Activated CD8-positive, alpha-beta T cell treated with anti-CD3 and anti-CD28 coated beads, Interleukin-2, amount 10 ng/mL, durations not matched to agents 7 days and 5 days (primary cell): Measurements from ENCODE around the gene TMC6. TPM values are rescaled to one million over a fixed set of nuclear protein-coding genes. Genes with fewer than 3 reads are reported as not detected.

Source experiments
- ATAC-seq: fragments of 150-1000 bp; cut with Tn5 transposase; one replicate; pipeline ENCODE4 v1.10.0; 2021; ENCODE audit warnings: moderate library complexity
- CTCF ChIA-PET: fragments of 350-600 bp; sonication (Branson Sonifier 250); formaldehyde crosslinking; loops from one replicate; lab custom pipeline; 2021; ENCODE audit warnings: antibody characterized with exemption; lab: Charles Lee
- POLR2A ChIA-PET: fragments of 350-600 bp; sonication (Branson Sonifier 250); formaldehyde crosslinking; loops from one replicate; lab custom pipeline; 2021; ENCODE audit warnings: antibody characterized with exemption; lab: Charles Lee
- DNase-seq: peaks from one replicate; pipeline ENCODE4 v3.0.0-alpha.2; 2020
- H3K27ac Mint-ChIP-seq: one replicate; pipeline ENCODE4 v1.8.0; 2021; ENCODE audit warnings: mild to moderate bottlenecking, mixed read lengths
- H3K27me3 Mint-ChIP-seq: one replicate; pipeline ENCODE4 v1.8.0; 2021; ENCODE audit warnings: low read depth, mixed read lengths
- H3K36me3 Mint-ChIP-seq: one replicate; pipeline ENCODE4 v1.8.0; 2021; ENCODE audit warnings: low read depth, mixed read lengths
- H3K4me1 Mint-ChIP-seq: one replicate; pipeline ENCODE4 v1.8.0; 2021; ENCODE audit warnings: low read depth, mixed read lengths
- H3K4me3 Mint-ChIP-seq: one replicate; pipeline ENCODE4 v1.8.0; 2021; ENCODE audit warnings: mild to moderate bottlenecking, mixed read lengths
- H3K9me3 Mint-ChIP-seq: one replicate; pipeline ENCODE4 v1.8.0; 2022; ENCODE audit warnings: mixed read lengths; ENCODE audit not compliant: insufficient read depth
- total RNA-seq, 2 experiments: library from RNA; stranded (reverse); gene quantifications; one replicate each; pipeline ENCODE4 v1.2.3, GENCODE V29; 2021

TMC6 gene
- total RNA-seq, 2 experiments from 2014 or later, result 407 to 476 TPM

GRCh38 chr17:78170692-78171590 is 42.4 kb upstream of the TMC6 start:
- ATAC-seq (no peak), DNase-seq (no peak)
- no peaks in the 10 kb centered on the region for H3K27me3 Mint-ChIP-seq
- no peaks in the 10 kb centered on the region for H3K9me3 Mint-ChIP-seq
- peaks cover 60% of the 10 kb centered on the region for H3K4me1 Mint-ChIP-seq
- H3K4me3 Mint-ChIP-seq, result no peak overlapping the region
- ChIA-PET CTCF (interaction anchor here (1.3 kb wide), 1 partner anchor 33 kb away, joined by 4 read pairs; no protein-coding TSS in a partner anchor), POLR2A (interaction anchor here (1.2 kb wide), 1 partner anchor 16 kb away, joined by 3 read pairs; the partner anchor contains the start of gene TK1)
- H3K36me3 Mint-ChIP-seq, result peaks cover 26% of the 10 kb centered on the region
- H3K27ac Mint-ChIP-seq, result no peak overlapping the region

- Mint-ChIP-seq H3K27ac (peak overlapping the region; percentile 46), H3K36me3 (peaks cover 18% of the 10 kb centered on the region), H3K4me1 (peaks cover 49% of the 10 kb centered on the region), H3K27me3 (no peaks in the 10 kb centered on the region), H3K9me3 (no peaks in the 10 kb centered on the region), H3K4me3 (peak overlapping the region; percentile 69)
- POLR2A ChIA-PET, result interaction anchor here (0.6 kb wide), 1 partner anchor 45 kb away, joined by 4 read pairs; no protein-coding TSS in a partner anchor
- CTCF ChIA-PET, result interaction anchor here (1.2 kb wide), 1 partner anchor 150 kb away, joined by 3 read pairs; no protein-coding TSS in a partner anchor
- peak; percentile 41 for DNase-seq
- ATAC-seq, result peak; percentile 43
Observed at GRCh38 chr17:78168903-78169793, 40.6 kb upstream of the TMC6 start.

GRCh38 chr17:78168242-78168902 is 39.8 kb upstream of the TMC6 start, which contains the start of gene SYNGR2:
TSS of gene SYNGR2 (plus strand) at chr17:78168581. CDS start at chr17:78168617, 36 bp downstream.
- POLR2A ChIA-PET, result interaction anchor here (0.6 kb wide), 1 partner anchor 44 kb away, joined by 4 read pairs; no protein-coding TSS in a partner anchor
- peak; percentile 92 for ATAC-seq
- DNase-seq, result peak; percentile 89
- CTCF ChIA-PET, result no interaction called here
- no peaks in the 10 kb centered on the region for H3K27me3 Mint-ChIP-seq
- H3K9me3 Mint-ChIP-seq, result no peaks in the 10 kb centered on the region
- H3K4me3 Mint-ChIP-seq, result peak within 1 kb of the TSS; percentile 69
- peaks cover 11% of the 10 kb centered on the region for H3K36me3 Mint-ChIP-seq
- peaks cover 41% of the 10 kb centered on the region for H3K4me1 Mint-ChIP-seq
- peak within 1 kb of the TSS; percentile 69 for H3K27ac Mint-ChIP-seq

- POLR2A ChIA-PET, result no interaction called here
- peaks cover 22% of the 10 kb centered on the region for H3K4me1 Mint-ChIP-seq
Observed at GRCh38 chr17:78166416-78166815, 37.9 kb upstream of the TMC6 start.

GRCh38 chr17:78164748-78165607 is 36.4 kb upstream of the TMC6 start:
- Mint-ChIP-seq H3K9me3 (no peaks in the 10 kb centered on the region), H3K36me3 (no peaks in the 10 kb centered on the region), H3K27me3 (no peaks in the 10 kb centered on the region), H3K27ac (no peak overlapping the region), H3K4me1 (peaks cover 9% of the 10 kb centered on the region), H3K4me3 (no peak overlapping the region)
- ATAC-seq, result no peak
- DNase-seq, result no peak
- POLR2A ChIA-PET, result interaction anchor here (0.9 to 1.0 kb wide), 2 partner anchors 19 to 37 kb away, joined by 3 to 4 read pairs; no protein-coding TSS in a partner anchor
- CTCF ChIA-PET, result interaction anchor here (1.4 kb wide), 1 partner anchor 31 kb away, joined by 3 read pairs; no protein-coding TSS in a partner anchor

More at GRCh38 chr17:78166416-78166815, 37.9 kb upstream of the TMC6 start:
- Mint-ChIP-seq H3K27ac (no peak overlapping the region), H3K36me3 (no peaks in the 10 kb centered on the region), H3K9me3 (no peaks in the 10 kb centered on the region), H3K4me3 (no peak overlapping the region), H3K27me3 (no peaks in the 10 kb centered on the region)
- DNase-seq (no peak), ATAC-seq (no peak)
- CTCF ChIA-PET, result no interaction called here

GRCh38 chr17:78163881-78164747 is 35.6 kb upstream of the TMC6 start:
- Mint-ChIP-seq H3K36me3 (no peaks in the 10 kb centered on the region), H3K27ac (no peak overlapping the region), H3K4me3 (no peak overlapping the region), H3K4me1 (peaks cover 2% of the 10 kb centered on the region), H3K27me3 (no peaks in the 10 kb centered on the region), H3K9me3 (no peaks in the 10 kb centered on the region)
- ChIA-PET CTCF (interaction anchor here (1.0 to 1.4 kb wide), 2 partner anchors 27 to 30 kb away, joined by 3 read pairs; no protein-coding TSS in a partner anchor), POLR2A (interaction anchor here (0.9 to 1.0 kb wide), 2 partner anchors 20 to 36 kb away, joined by 3 to 4 read pairs; no protein-coding TSS in a partner anchor)
- ATAC-seq, result no peak
- DNase-seq, result no peak

GRCh38 chr17:78159575-78160158 is 31.1 kb upstream of the TMC6 start:
- ChIA-PET CTCF (no interaction called here), POLR2A (no interaction called here)
- DNase-seq (no peak), ATAC-seq (no peak)
- H3K27me3 Mint-ChIP-seq, result no peaks in the 10 kb centered on the region
- H3K27ac Mint-ChIP-seq, result no peak overlapping the region
- H3K4me3 Mint-ChIP-seq, result no peak overlapping the region
- peaks cover 8% of the 10 kb centered on the region for H3K4me1 Mint-ChIP-seq
- no peaks in the 10 kb centered on the region for H3K36me3 Mint-ChIP-seq
- H3K9me3 Mint-ChIP-seq, result no peaks in the 10 kb centered on the region

GRCh38 chr17:78154903-78155811 is 26.6 kb upstream of the TMC6 start:
- ChIA-PET POLR2A (no interaction called here), CTCF (no interaction called here)
- DNase-seq (no peak), ATAC-seq (peak; percentile 42)
- H3K4me1 Mint-ChIP-seq, result peaks cover 8% of the 10 kb centered on the region
- no peaks in the 10 kb centered on the region for H3K9me3 Mint-ChIP-seq
- H3K27me3 Mint-ChIP-seq, result no peaks in the 10 kb centered on the region
- H3K27ac Mint-ChIP-seq, result no peak overlapping the region
- no peak overlapping the region for H3K4me3 Mint-ChIP-seq
- no peaks in the 10 kb centered on the region for H3K36me3 Mint-ChIP-seq
